ENCODE data around the gene ZNF846.
A peak's percentile ranks its signal among the peaks of the same experiment; 100 is the strongest.
"Not testable (repeated sequence)": the region's sequence is repeated elsewhere in the genome, so short reads cannot be mapped to it uniquely, and the experiment has no call there.

ZNF846 gene

GRCh38 chr19:9792206-9793070 is 23.9 kb upstream of the ZNF846 start:
- H3K27me3 ChIP-seq (ENCODE audit: insufficient read depth, poor library complexity, severe bottlenecking) = peaks cover 3% of the 10 kb centered on the region
- TF ChIP-seq CTCF (IDR thresholded peaks at IDR 0.05; ENCODE audit: insufficient read depth, low read length) = no peak
- TF ChIP-seq SPI1 (IDR thresholded peaks at IDR 0.05; ENCODE audit: borderline replicate concordance, low read depth) = no peak
- TF ChIP-seq GABPA (IDR thresholded peaks at IDR 0.05; ENCODE audit: low read depth) = no peak
- H3K4me3 ChIP-seq (replicated peaks; ENCODE audit: insufficient read depth, low read length) = peak overlapping the region; percentile 62
- H3K27ac ChIP-seq (replicated peaks) = no peak overlapping the region
- DNase-seq (ENCODE audit: low read depth in 1 of 2, low spot score in 1 of 2) = peak; percentile 36 to 60

GRCh38 chr19:9791552-9792205 is 23.1 kb upstream of the ZNF846 start:
- Histone ChIP-seq H3K27ac (replicated peaks) (no peak overlapping the region), H3K27me3 (ENCODE audit: insufficient read depth, poor library complexity, severe bottlenecking) (peaks cover 3% of the 10 kb centered on the region), H3K4me3 (replicated peaks; ENCODE audit: insufficient read depth, low read length) (peak overlapping the region; percentile 62)
- DNase-seq (ENCODE audit: low read depth in 1 of 2, low spot score in 1 of 2) = peak in 1 of 2 experiments; percentile 45
- TF ChIP-seq SPI1 (IDR thresholded peaks at IDR 0.05; ENCODE audit: borderline replicate concordance, low read depth) (no peak), REST (IDR thresholded peaks at IDR 0.05; ENCODE audit: insufficient replicate concordance, low read depth) (no peak), CTCF (IDR thresholded peaks at IDR 0.05; ENCODE audit: insufficient read depth, low read length) (no peak), POLR2AphosphoS5 (IDR thresholded peaks at IDR 0.05; ENCODE audit: low read depth) (no peak), GABPA (IDR thresholded peaks at IDR 0.05; ENCODE audit: low read depth) (no peak)

- not testable (repeated sequence) for DNase-seq (ENCODE audit: low read depth in 1 of 2, low spot score in 1 of 2); H3K27me3 ChIP-seq (ENCODE audit: insufficient read depth, poor library complexity, severe bottlenecking); H3K4me3 ChIP-seq (replicated peaks; ENCODE audit: insufficient read depth, low read length); H3K27ac ChIP-seq (replicated peaks)
These were observed 22.5 kb upstream of the ZNF846 start for GRCh38 chr19:9791073-9791367.

GRCh38 chr19:9789579-9789978 is 21.0 kb upstream of the ZNF846 start:
- not testable (repeated sequence) for H3K27me3 ChIP-seq (ENCODE audit: insufficient read depth, poor library complexity, severe bottlenecking); DNase-seq (ENCODE audit: low read depth in 1 of 2, low spot score in 1 of 2); H3K4me3 ChIP-seq (replicated peaks; ENCODE audit: insufficient read depth, low read length); H3K27ac ChIP-seq (replicated peaks)

GRCh38 chr19:9789066-9789465 is 20.5 kb upstream of the ZNF846 start:
- Histone ChIP-seq H3K27me3 (ENCODE audit: insufficient read depth, poor library complexity, severe bottlenecking) (peaks cover 3% of the 10 kb centered on the region), H3K4me3 (replicated peaks; ENCODE audit: insufficient read depth, low read length) (no peak overlapping the region), H3K27ac (replicated peaks) (no peak overlapping the region)
- TF ChIP-seq REST (IDR thresholded peaks at IDR 0.05; ENCODE audit: insufficient replicate concordance, low read depth) = no peak
- TF ChIP-seq POLR2AphosphoS5 (IDR thresholded peaks at IDR 0.05; ENCODE audit: low read depth) = no peak
- no peak for TF ChIP-seq SPI1 (IDR thresholded peaks at IDR 0.05; ENCODE audit: borderline replicate concordance, low read depth)
- no peak for TF ChIP-seq CTCF (IDR thresholded peaks at IDR 0.05; ENCODE audit: insufficient read depth, low read length)
- no peak for TF ChIP-seq GABPA (IDR thresholded peaks at IDR 0.05; ENCODE audit: low read depth)
- DNase-seq (ENCODE audit: low read depth in 1 of 2, low spot score in 1 of 2) = no peak

GRCh38 chr19:9788604-9789003 is 20.1 kb upstream of the ZNF846 start:
- not testable (repeated sequence) for DNase-seq (ENCODE audit: low read depth in 1 of 2, low spot score in 1 of 2); H3K4me3 ChIP-seq (replicated peaks; ENCODE audit: insufficient read depth, low read length); H3K27ac ChIP-seq (replicated peaks); H3K27me3 ChIP-seq (ENCODE audit: insufficient read depth, poor library complexity, severe bottlenecking)

Data from HL-60 (cell line).